Measurements from ENCODE around the gene UNC5C. TPM values are rescaled to one million over a fixed set of nuclear protein-coding genes. Genes with fewer than 3 reads are reported as not detected.

UNC5C gene
- polyA plus RNA-seq, 1 donor (not counting 4 experiments of a cell fraction or from before 2014, with no cell fraction given) = not detected

DNA sequence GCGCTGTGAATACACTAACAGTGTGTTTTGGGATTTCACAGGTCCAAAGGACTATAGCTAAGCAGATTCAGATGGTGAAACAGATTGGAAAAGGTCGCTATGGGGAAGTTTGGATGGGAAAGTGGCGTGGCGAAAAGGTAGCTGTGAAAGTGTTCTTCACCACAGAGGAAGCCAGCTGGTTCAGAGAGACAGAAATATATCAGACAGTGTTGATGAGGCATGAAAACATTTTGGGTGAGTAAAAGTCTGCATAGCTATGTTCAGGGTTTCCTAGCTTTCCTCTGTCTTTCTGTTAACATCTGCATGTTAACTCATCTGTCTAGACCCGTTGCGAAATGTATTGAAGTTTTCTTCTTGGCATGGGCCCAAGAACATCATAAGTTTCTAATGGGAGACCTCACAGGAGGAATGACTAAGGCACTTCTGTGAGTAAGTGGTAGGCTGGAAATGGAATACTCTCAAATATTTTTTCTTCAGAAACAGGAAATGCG is 418.9 kb downstream of the UNC5C start:
- DNase-seq (ENCODE audit: low read depth, low spot score) (peak; percentile 90), FAIRE-seq (peak; percentile 97)
- TF ChIP-seq, protein P1, sequence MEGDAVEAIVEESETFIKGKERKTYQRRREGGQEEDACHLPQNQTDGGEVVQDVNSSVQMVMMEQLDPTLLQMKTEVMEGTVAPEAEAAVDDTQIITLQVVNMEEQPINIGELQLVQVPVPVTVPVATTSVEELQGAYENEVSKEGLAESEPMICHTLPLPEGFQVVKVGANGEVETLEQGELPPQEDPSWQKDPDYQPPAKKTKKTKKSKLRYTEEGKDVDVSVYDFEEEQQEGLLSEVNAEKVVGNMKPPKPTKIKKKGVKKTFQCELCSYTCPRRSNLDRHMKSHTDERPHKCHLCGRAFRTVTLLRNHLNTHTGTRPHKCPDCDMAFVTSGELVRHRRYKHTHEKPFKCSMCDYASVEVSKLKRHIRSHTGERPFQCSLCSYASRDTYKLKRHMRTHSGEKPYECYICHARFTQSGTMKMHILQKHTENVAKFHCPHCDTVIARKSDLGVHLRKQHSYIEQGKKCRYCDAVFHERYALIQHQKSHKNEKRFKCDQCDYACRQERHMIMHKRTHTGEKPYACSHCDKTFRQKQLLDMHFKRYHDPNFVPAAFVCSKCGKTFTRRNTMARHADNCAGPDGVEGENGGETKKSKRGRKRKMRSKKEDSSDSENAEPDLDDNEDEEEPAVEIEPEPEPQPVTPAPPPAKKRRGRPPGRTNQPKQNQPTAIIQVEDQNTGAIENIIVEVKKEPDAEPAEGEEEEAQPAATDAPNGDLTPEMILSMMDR (optimal IDR thresholded peaks at IDR 0.05 in 1 of 3, IDR thresholded peaks at IDR 0.05 in 1 of 3, conservative IDR thresholded peaks at IDR 0.05 in 1 of 3; ENCODE audit: extremely low read depth in 1 of 3, insufficient read depth in 2 of 3, low read length in 3 of 3) = no peak
- TF ChIP-seq EZH2 (IDR thresholded peaks at IDR 0.05; ENCODE audit: low read length) = no peak
- H3K9me3 ChIP-seq (ENCODE audit: control insufficient read depth, low read depth, low read length) = no peaks in the 10 kb centered on the region
- H3K9ac ChIP-seq (ENCODE audit: control insufficient read depth, extremely low read depth, insufficient read depth, low read length) = no peak overlapping the region
- H3K79me2 ChIP-seq (ENCODE audit: control insufficient read depth, insufficient read depth, low read length) = no peaks in the 10 kb centered on the region
- dilution Hi-C loops (cut with MboI; ENCODE audit: extremely low pct_ligation_motif_present, low sequenced_read_pairs) = no loop called here
- peak overlapping the region; percentile 59 for H3K27ac ChIP-seq (ENCODE audit: control insufficient read depth, insufficient read depth, low read length)
- no peaks in the 10 kb centered on the region for H3K9me1 ChIP-seq (ENCODE audit: control insufficient read depth, extremely low read depth, insufficient read depth, low read length)
- H2AFZ ChIP-seq (ENCODE audit: control insufficient read depth, low read length) = peak overlapping the region; percentile 9
- H3K4me1 ChIP-seq (ENCODE audit: control insufficient read depth, extremely low read depth, insufficient read depth, low read length) = peaks cover 12% of the 10 kb centered on the region
- H3K27me3 ChIP-seq (ENCODE audit: control insufficient read depth, extremely low read depth, insufficient read depth, low read length) = no peaks in the 10 kb centered on the region
- no peaks in the 10 kb centered on the region for H3K36me3 ChIP-seq (ENCODE audit: control insufficient read depth in 2 of 2, extremely low read depth in 1 of 2, insufficient read depth in 2 of 2, low read length in 2 of 2)
- peak overlapping the region; percentile 43 for H3K4me2 ChIP-seq (ENCODE audit: control insufficient read depth, extremely low read depth, insufficient read depth, low read depth, low read length)
- H4K20me1 ChIP-seq (ENCODE audit: control insufficient read depth, extremely low read depth, insufficient read depth, low read length) = no peaks in the 10 kb centered on the region
- no peak overlapping the region for H3K4me3 ChIP-seq (ENCODE audit: control insufficient read depth in 2 of 3, extremely low read depth in 1 of 3, insufficient read depth in 2 of 3, low read depth in 1 of 3, low read length in 3 of 3)

DNA sequence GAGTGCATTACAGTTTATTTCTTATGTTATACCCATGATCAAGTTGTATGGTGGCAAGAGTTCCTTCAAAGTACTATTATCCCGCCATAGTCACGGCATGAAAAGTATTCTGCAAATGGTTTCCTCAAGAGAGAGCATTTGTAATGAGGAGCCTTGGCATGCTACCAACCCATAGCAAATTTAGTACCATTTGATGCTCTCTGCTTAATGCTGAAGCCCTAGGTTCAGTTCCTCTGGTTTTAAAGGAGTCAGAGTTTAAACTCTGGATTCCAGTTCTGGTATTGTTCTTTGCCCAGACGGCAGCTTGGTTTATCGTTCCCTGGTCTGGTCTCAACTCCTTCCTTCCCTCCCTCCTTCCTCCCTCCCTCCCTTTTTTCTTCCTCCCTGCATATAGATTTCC is 419.7 kb downstream of the UNC5C start:
- H3K27me3 ChIP-seq (ENCODE audit: control insufficient read depth, extremely low read depth, insufficient read depth, low read length) = no peaks in the 10 kb centered on the region
- no peaks in the 10 kb centered on the region for H3K9me1 ChIP-seq (ENCODE audit: control insufficient read depth, extremely low read depth, insufficient read depth, low read length)
- no peak overlapping the region for H2AFZ ChIP-seq (ENCODE audit: control insufficient read depth, low read length)
- H3K9me3 ChIP-seq (ENCODE audit: control insufficient read depth, low read depth, low read length) = no peaks in the 10 kb centered on the region
- no peak for TF ChIP-seq EZH2 (IDR thresholded peaks at IDR 0.05; ENCODE audit: low read length)
- TF ChIP-seq, protein P1 (optimal IDR thresholded peaks at IDR 0.05 in 1 of 3, IDR thresholded peaks at IDR 0.05 in 1 of 3, conservative IDR thresholded peaks at IDR 0.05 in 1 of 3; ENCODE audit: extremely low read depth in 1 of 3, insufficient read depth in 2 of 3, low read length in 3 of 3) = no peak
- no peak overlapping the region for H3K4me3 ChIP-seq (ENCODE audit: control insufficient read depth in 2 of 3, extremely low read depth in 1 of 3, insufficient read depth in 2 of 3, low read depth in 1 of 3, low read length in 3 of 3)
- H3K27ac ChIP-seq (ENCODE audit: control insufficient read depth, insufficient read depth, low read length) = no peak overlapping the region
- H3K4me2 ChIP-seq (ENCODE audit: control insufficient read depth, extremely low read depth, insufficient read depth, low read depth, low read length) = no peak overlapping the region
- no peak overlapping the region for H3K9ac ChIP-seq (ENCODE audit: control insufficient read depth, extremely low read depth, insufficient read depth, low read length)
- no peaks in the 10 kb centered on the region for H3K79me2 ChIP-seq (ENCODE audit: control insufficient read depth, insufficient read depth, low read length)
- no peak for FAIRE-seq
- dilution Hi-C loops (cut with MboI; ENCODE audit: extremely low pct_ligation_motif_present, low sequenced_read_pairs) = no loop called here
- H3K4me1 ChIP-seq (ENCODE audit: control insufficient read depth, extremely low read depth, insufficient read depth, low read length) = peaks cover 12% of the 10 kb centered on the region
- no peak for DNase-seq (ENCODE audit: low read depth, low spot score)
- no peaks in the 10 kb centered on the region for H4K20me1 ChIP-seq (ENCODE audit: control insufficient read depth, extremely low read depth, insufficient read depth, low read length)
- no peaks in the 10 kb centered on the region for H3K36me3 ChIP-seq (ENCODE audit: control insufficient read depth in 2 of 2, extremely low read depth in 1 of 2, insufficient read depth in 2 of 2, low read length in 2 of 2)

Measured in keratinocyte (primary cell).